Neural cell (in vitro differentiated cells): Measurements from ENCODE around the gene ACVRL1. TPM values are rescaled to one million over a fixed set of nuclear protein-coding genes. Genes with fewer than 3 reads are reported as not detected.

Source experiments
- H2AFZ ChIP-seq: fragments of 200-600, 300-800 bp; sonication (generic), shearing (Covaris generic); 2 replicates; pipeline ENCODE4 v1.6.0; 2014; ENCODE audit warnings: low read depth, mild to moderate bottlenecking, antibody characterized with exemption, low read length, moderate library complexity
- H3F3A ChIP-seq: fragments of 200-600 bp; shearing (Covaris generic); 2 replicates; pipeline ENCODE4 v1.6.1; 2016; ENCODE audit warnings: mild to moderate bottlenecking, moderate library complexity, mixed read lengths, antibody characterized with exemption, low read length; ENCODE audit not compliant: insufficient read depth, poor library complexity, severe bottlenecking
- H3K27ac ChIP-seq: fragments of 200-600, 300-800 bp; sonication (generic), shearing (Covaris generic); 2 replicates; pipeline ENCODE4 v1.5.1; 2014; ENCODE audit warnings: mild to moderate bottlenecking, low read length, moderate library complexity
- H3K27me3 ChIP-seq: fragments of 300-800, 200-600 bp; sonication (generic), shearing (Covaris generic); 2 replicates; pipeline ENCODE4 v1.6.0; 2014; ENCODE audit warnings: mild to moderate bottlenecking, low read depth, low read length, moderate library complexity; ENCODE audit not compliant: insufficient read depth
- H3K36me3 ChIP-seq: fragments of 300-800, 200-600 bp; sonication (generic), shearing (Covaris generic); 2 replicates; pipeline ENCODE4 v1.5.1; 2014; ENCODE audit warnings: mild to moderate bottlenecking, antibody characterized with exemption, low read length, moderate library complexity; ENCODE audit not compliant: insufficient read depth
- H3K4me2 ChIP-seq: fragments of 300-800, 200-600 bp; sonication (generic), shearing (Covaris generic); 2 replicates; pipeline ENCODE4 v1.6.0; 2014; ENCODE audit warnings: mild to moderate bottlenecking, low read length
- H3K4me3 ChIP-seq: fragments of 300-800, 200-600 bp; sonication (generic), shearing (Covaris generic); 2 replicates; pipeline ENCODE4 v1.5.1; 2014; ENCODE audit warnings: mild to moderate bottlenecking, low read length, moderate library complexity
- H3K79me2 ChIP-seq: fragments of 200-600 bp; shearing (Covaris generic); replicated peaks from 2 replicates; pipeline ENCODE4 v1.6.0; 2014; ENCODE audit warnings: mild to moderate bottlenecking, low read length, moderate library complexity; ENCODE audit not compliant: insufficient read depth
- H3K9ac ChIP-seq: fragments of 300-800, 200-600 bp; sonication (generic), shearing (Covaris generic); 2 replicates; pipeline ENCODE4 v1.6.1; 2016; ENCODE audit warnings: mild to moderate bottlenecking, low read length, mixed read lengths
- H3K9me2 ChIP-seq: fragments of 200-600 bp; shearing (Covaris generic); 2 replicates; pipeline ENCODE4 v1.6.1; 2016; ENCODE audit warnings: mild to moderate bottlenecking, low read length, mixed read lengths; ENCODE audit not compliant: insufficient read depth
- H3K9me3 ChIP-seq: fragments of 200-600, 300-800 bp; sonication (generic), shearing (Covaris generic); 2 replicates; pipeline ENCODE4 v1.6.1; 2016; ENCODE audit warnings: mild to moderate bottlenecking, mixed run types, low read length, moderate library complexity, mixed read lengths
- H4K20me1 ChIP-seq: fragments of 200-600 bp; shearing (Covaris generic); 2 replicates; pipeline ENCODE4 v1.6.1; 2016; ENCODE audit warnings: mild to moderate bottlenecking, mixed run types; ENCODE audit not compliant: insufficient read depth
- CTCF ChIP-seq: fragments of 450-650 bp; IDR thresholded peaks from 2 replicates; pipeline ENCODE4 v1.5.1; 2014; ENCODE audit warnings: antibody characterized with exemption, mild to moderate bottlenecking, moderate library complexity; ENCODE audit not compliant: poor library complexity, severe bottlenecking
- EP300 ChIP-seq: fragments of 450-650 bp; conservative IDR thresholded peaks from 2 replicates; pipeline ENCODE4 v1.6.1; 2014; ENCODE audit warnings: antibody characterized with exemption, mild to moderate bottlenecking, moderate library complexity; ENCODE audit not compliant: poor library complexity, severe bottlenecking
- EZH2 ChIP-seq: fragments of 200-600, 300-800 bp; shearing (Covaris generic), sonication (generic); IDR thresholded peaks from 2 replicates; pipeline ENCODE4 v1.6.1; 2014; ENCODE audit warnings: antibody characterized with exemption, low read length, borderline replicate concordance, mild to moderate bottlenecking; ENCODE audit not compliant: insufficient read depth, poor library complexity, severe bottlenecking
- MXI1 ChIP-seq: fragments of 450-650 bp; conservative IDR thresholded peaks from 2 replicates; pipeline ENCODE4 v1.6.1; 2014; ENCODE audit warnings: antibody characterized with exemption, mild to moderate bottlenecking; ENCODE audit not compliant: poor library complexity, severe bottlenecking
- POLR2AphosphoS5 ChIP-seq: IDR thresholded peaks from 2 replicates; pipeline ENCODE4 v1.6.1; 2012
- RAD21 ChIP-seq: fragments of 450-650 bp; conservative IDR thresholded peaks from 2 replicates; pipeline ENCODE4 v1.6.1; 2014; ENCODE audit warnings: antibody characterized with exemption, mild to moderate bottlenecking, moderate library complexity
- REST ChIP-seq: IDR thresholded peaks from 2 replicates; pipeline ENCODE4 v1.6.1; 2012; ENCODE audit warnings: borderline replicate concordance
- SMC3 ChIP-seq: fragments of 450-650 bp; conservative IDR thresholded peaks from 2 replicates; pipeline ENCODE4 v1.6.1; 2014; ENCODE audit warnings: antibody characterized with exemption, mild to moderate bottlenecking, moderate library complexity; ENCODE audit not compliant: poor library complexity
- TAF1 ChIP-seq: IDR thresholded peaks from 2 replicates; pipeline ENCODE4 v1.6.1; 2012; ENCODE audit warnings: low read depth
- polyA plus RNA-seq: library from polyadenylated mRNA; depleted of rRNA; stranded (reverse); fragments of >200 nt; gene quantifications from 2 replicates; pipeline ENCODE4 v1.2.3, GENCODE V29; 2014

Gene ACVRL1
- polyA plus RNA-seq, 1 donor from 2014 or later, result not detected

GRCh38 chr12:51862947-51863346 is 44.4 kb upstream of the ACVRL1 start:
- TF ChIP-seq EZH2, result no peak
- no peak for TF ChIP-seq POLR2AphosphoS5
- no peak for TF ChIP-seq SMC3
- TF ChIP-seq CTCF, result no peak
- TF ChIP-seq MXI1, result no peak
- TF ChIP-seq EP300, result no peak
- no peak for TF ChIP-seq REST
- no peak for TF ChIP-seq RAD21
- TF ChIP-seq TAF1, result no peak
- H3K9me3 ChIP-seq, result no peaks in the 10 kb centered on the region
- no peaks in the 10 kb centered on the region for H3K36me3 ChIP-seq
- no peak overlapping the region for H3K27ac ChIP-seq
- no peak overlapping the region for H2AFZ ChIP-seq
- H3K9me2 ChIP-seq, result no peaks in the 10 kb centered on the region
- H4K20me1 ChIP-seq, result no peaks in the 10 kb centered on the region
- no peak overlapping the region for H3K9ac ChIP-seq
- H3K4me2 ChIP-seq, result no peak overlapping the region
- H3K27me3 ChIP-seq, result peaks cover 1% of the 10 kb centered on the region
- H3K79me2 ChIP-seq, result no peaks in the 10 kb centered on the region
- H3K4me3 ChIP-seq, result peak overlapping the region; percentile 69
- no peaks in the 10 kb centered on the region for H3F3A ChIP-seq

- Histone ChIP-seq H3K9ac (peak overlapping the region; percentile 69), H3K27me3 (peaks cover 6% of the 10 kb centered on the region), H4K20me1 (no peaks in the 10 kb centered on the region), H3F3A (no peaks in the 10 kb centered on the region), H3K4me2 (no peak overlapping the region), H3K27ac (no peak overlapping the region), H3K4me3 (peak overlapping the region; percentile 69), H3K36me3 (no peaks in the 10 kb centered on the region), H2AFZ (peak overlapping the region; percentile 56), H3K9me2 (no peaks in the 10 kb centered on the region), H3K79me2 (no peaks in the 10 kb centered on the region), H3K9me3 (no peaks in the 10 kb centered on the region)
- no peak for TF ChIP-seq REST
- TF ChIP-seq CTCF, result no peak
- TF ChIP-seq TAF1, result no peak
- no peak for TF ChIP-seq SMC3
- TF ChIP-seq MXI1, result no peak
- no peak for TF ChIP-seq POLR2AphosphoS5
- TF ChIP-seq RAD21, result no peak
- no peak for TF ChIP-seq EP300
- no peak for TF ChIP-seq EZH2
Observed at GRCh38 chr12:51863363-51863932, 43.9 kb upstream of the ACVRL1 start.
